Fibroblast of the aortic adventitia (primary cell): Measurements from ENCODE around the gene MSX1. TPM values are rescaled to one million over a fixed set of nuclear protein-coding genes. Genes with fewer than 3 reads are reported as not detected.
"Not testable (repeated sequence)": the region's sequence is repeated elsewhere in the genome, so short reads cannot be mapped to it uniquely, and the experiment has no call there.

Experiments used
- DNase-seq: peaks from one replicate; pipeline ENCODE4 v3.0.0-alpha.2; 2010; ENCODE audit warnings: low read depth
- H3K4me3 ChIP-seq: 2 replicates; pipeline ENCODE4 v1.5.1; 2011; ENCODE audit warnings: low read depth, mild to moderate bottlenecking, control low read depth, low read length, moderate library complexity
- CTCF ChIP-seq: IDR thresholded peaks from 2 replicates; pipeline ENCODE4 v1.5.1; 2011; ENCODE audit warnings: mild to moderate bottlenecking, low read length, control low read depth, inconsistent platforms; ENCODE audit not compliant: insufficient read depth
- total RNA-seq: library from RNA; depleted of rRNA; stranded (reverse); fragments of >200 nt; gene quantifications from 2 replicates; pipeline ENCODE4 v1.2.3, GENCODE V29; 2012; ENCODE audit warnings: low replicate concordance

The MSX1 gene
- total RNA-seq, 1 donor = 17.6 TPM

GRCh38 chr4:4820261-4820660 is 39.2 kb upstream of the MSX1 start:
- no peak overlapping the region for H3K4me3 ChIP-seq
- no peak for DNase-seq
- no peak for TF ChIP-seq CTCF

GRCh38 chr4:4820739-4821138 is 38.7 kb upstream of the MSX1 start:
- no peak overlapping the region for H3K4me3 ChIP-seq
- TF ChIP-seq CTCF = no peak
- no peak for DNase-seq

GRCh38 chr4:4821577-4821976 is 37.9 kb upstream of the MSX1 start:
- no peak overlapping the region for H3K4me3 ChIP-seq
- TF ChIP-seq CTCF = no peak
- no peak for DNase-seq

- DNase-seq, H3K4me3 ChIP-seq: not testable (repeated sequence)
Observed at GRCh38 chr4:4822286-4822685, 37.2 kb upstream of the MSX1 start.

- DNase-seq = no peak
- no peak for TF ChIP-seq CTCF
- H3K4me3 ChIP-seq = no peak overlapping the region
Observed at GRCh38 chr4:4823621-4824162, 35.8 kb upstream of the MSX1 start.

- DNase-seq = no peak
- H3K4me3 ChIP-seq = no peak overlapping the region
- no peak for TF ChIP-seq CTCF
Observed at GRCh38 chr4:4824232-4824631, 35.2 kb upstream of the MSX1 start.

- no peak overlapping the region for H3K4me3 ChIP-seq
- no peak for DNase-seq
- no peak for TF ChIP-seq CTCF
Observed at GRCh38 chr4:4825431-4825830, 34.0 kb upstream of the MSX1 start.
